Renal pelvis (tissue), 4 donors: Measurements from ENCODE around the gene ABCC8. TPM values are rescaled to one million over a fixed set of nuclear protein-coding genes. Genes with fewer than 3 reads are reported as not detected.

Experiments used
- DNase-seq: peaks from one replicate; pipeline ENCODE4 v3.0.0-alpha.2; 2013
- polyA plus RNA-seq, 3 donors: library from polyadenylated mRNA; unstranded; fragments of 120-200 nt; gene quantifications; one replicate each; pipeline ENCODE4 v1.2.1, GENCODE V29; 2013; ENCODE audit not compliant: insufficient read length in 3 of 3

Gene ABCC8
- polyA plus RNA-seq, 3 donors, result 1.1 to 2.5 (median 1.7) TPM

DNA sequence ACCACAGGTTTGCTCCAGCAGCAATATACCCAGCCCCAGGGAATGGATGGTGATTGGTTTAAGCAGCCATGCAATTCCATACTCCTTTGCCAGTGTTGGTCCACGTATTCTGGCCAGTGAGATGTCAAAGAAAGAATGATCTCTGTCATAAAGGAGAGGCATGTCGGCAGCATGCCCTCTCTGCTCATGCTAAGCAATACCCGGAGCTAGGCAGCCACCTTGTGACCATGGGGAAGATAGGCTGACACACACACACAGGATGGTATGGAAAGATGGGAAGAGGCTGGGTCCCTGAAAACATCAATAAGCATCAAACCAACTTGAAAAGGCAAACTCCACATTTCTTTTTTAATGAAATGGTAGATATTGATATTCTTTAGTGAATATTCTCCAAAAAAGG lies 5.1 kb downstream of the ABCC8 start:
- no peak for DNase-seq

DNA sequence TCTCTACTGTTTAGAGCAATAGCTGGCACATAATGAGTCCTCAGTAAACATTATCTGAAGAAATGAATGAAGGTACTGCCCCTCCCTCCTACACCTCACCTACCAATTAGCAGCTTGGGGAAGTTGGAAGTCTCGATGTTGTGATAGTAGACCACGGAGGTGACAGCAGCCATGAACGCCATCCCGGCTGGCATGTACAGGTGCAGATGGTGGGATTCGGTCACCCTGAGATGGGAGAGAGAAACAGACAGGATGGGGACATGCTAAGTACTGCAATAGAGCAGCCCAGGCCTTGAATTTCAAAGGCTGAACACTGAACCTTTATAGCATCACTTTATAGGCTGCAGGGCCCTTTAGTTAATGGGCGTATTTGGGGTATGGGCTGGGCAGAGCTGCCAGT lies 6.6 kb downstream of the ABCC8 start:
- DNase-seq, result no peak

- DNase-seq, result no peak
These were observed 8.5 kb downstream of the ABCC8 start for GRCh38 chr11:17468122-17468521.

DNA sequence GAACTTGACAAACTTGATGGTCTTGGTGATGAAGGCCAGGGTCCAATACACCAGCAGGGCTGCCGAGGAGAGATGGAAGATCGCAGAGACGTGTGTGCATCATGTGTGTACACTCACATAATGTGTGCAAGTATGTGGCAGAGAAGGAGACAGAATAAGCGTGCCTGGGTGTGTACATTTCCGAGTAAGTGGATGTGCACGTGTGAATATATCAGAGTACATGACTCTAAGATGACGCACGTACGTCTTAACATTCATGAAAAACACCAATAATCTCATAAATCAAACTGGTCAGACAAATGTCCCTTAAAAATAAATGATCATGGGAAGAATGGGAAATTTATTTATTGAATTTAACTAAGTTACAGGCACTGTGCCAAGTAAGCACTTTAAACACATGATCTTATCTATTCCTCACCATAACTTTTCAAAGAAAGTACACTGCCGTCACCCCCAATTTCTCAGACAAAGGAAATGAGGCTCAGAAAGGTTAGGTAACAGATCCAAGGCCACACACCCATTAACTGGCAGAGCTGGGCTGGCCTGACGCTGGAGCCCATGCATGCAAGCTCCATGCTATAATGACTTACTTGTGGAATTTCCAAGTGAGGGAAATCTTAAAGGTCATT lies 13.0 kb downstream of the ABCC8 start:
- no peak for DNase-seq

GRCh38 chr11:17462940-17463339 lies 13.7 kb downstream of the ABCC8 start:
- no peak for DNase-seq

GRCh38 chr11:17460406-17460805 lies 16.2 kb downstream of the ABCC8 start:
- DNase-seq, result no peak

DNA sequence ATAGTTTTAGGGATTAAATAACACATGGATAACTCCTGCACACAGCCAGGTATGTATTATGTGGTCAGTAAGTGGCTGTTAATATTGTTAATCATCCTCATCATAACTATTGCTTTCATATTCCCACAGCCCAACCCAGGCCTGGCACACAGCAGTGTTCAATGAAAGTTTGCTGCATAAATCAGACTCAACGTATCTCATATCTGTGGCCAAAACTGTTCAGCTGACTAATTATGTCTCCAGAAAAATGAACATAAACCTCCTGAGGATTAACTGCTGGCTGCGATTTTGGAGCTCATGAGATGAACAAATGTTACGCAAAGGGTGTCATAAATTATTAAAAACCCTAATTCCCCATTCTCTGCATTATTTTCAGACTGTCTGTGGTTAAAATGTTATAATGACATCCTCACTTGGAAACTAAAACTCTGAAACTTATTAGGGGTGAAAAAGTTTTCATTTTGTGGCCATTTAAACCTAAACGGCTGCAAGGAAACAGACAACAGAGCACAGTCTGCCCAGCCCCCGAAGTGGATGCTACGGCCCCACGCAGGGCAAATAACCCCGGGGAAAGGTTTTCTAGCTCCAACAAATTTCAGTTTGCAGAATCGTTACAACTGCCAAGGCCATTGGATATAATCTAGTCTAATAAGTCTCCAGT lies 17.3 kb downstream of the ABCC8 start:
- no peak for DNase-seq

DNA sequence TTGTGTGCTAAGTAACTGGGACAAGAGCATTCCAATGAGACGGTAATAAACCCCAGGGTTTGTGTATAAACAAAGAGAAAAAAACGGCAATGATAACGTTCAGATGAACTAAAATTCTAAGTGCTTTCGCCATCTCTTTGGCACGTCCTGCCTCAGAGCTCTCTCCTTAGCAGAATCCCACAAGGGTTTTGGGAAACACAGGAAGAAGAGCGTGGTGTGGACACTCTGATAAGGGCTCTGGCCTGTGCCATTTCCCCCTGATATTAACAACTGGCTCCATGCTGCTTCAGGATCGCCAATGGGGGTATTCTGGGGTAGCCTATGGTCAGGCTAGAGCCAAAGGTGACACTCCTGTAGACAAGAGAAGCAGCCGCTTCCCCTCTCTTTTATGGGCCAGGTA lies 18.4 kb downstream of the ABCC8 start:
- no peak for DNase-seq

DNA sequence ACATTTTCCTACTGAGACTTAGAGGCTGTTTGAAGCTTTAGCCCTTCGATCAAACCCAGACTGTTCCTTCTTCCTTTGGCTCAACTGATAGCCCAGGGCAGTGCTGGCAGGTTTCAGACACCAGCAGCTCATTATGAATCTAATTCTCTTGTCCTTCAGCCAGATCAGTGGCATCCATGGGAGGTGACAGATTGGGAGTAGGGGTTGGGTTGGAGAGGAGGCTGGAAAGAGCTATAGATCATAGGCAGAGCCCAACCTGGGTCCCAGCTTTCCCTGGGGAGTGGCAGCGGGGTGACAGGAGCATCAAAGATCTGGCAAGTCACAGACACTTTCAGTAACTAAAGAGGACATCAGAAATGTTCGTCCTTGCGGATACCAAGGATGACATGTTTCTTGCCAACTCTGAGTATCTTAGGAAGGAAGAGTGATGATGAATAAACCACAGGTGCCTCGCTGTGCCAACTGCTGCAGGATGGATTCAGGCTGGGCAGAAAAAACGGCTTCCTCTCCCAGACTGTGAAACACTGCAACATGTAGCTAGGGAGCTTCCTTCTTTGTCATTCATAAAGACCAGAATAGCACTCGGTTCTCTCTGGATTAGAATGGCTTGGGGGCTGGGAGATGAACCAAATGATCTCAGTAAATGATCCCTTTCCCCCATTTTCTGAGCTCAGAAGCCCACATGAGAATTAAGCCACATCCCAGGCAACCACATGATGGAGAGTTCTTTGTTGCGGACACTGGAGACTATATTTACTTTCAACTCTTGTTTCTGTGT lies 19.1 kb downstream of the ABCC8 start:
- no peak for DNase-seq

DNA sequence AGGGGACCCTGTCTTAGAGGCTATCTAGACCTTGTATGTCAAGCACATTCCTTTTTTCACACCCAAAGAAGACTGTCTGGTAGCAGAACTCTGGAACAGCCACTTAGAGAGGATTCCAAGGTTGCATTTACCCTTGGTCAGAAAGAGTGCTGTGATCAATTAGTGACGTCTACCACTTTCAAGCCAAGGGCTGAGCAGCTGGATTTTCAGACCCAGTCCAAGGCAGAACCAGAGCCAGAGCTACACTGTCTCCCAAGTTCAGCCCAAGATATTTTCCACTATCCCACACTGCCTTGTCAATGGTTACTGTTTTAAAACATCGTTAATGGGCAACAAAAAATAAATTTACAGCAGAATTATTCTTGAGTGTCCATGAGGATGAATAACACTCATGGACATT lies 24.0 kb downstream of the ABCC8 start:
- DNase-seq, result no peak

GRCh38 chr11:17449158-17449557 lies 27.5 kb downstream of the ABCC8 start:
- DNase-seq, result peak; percentile 37

DNA sequence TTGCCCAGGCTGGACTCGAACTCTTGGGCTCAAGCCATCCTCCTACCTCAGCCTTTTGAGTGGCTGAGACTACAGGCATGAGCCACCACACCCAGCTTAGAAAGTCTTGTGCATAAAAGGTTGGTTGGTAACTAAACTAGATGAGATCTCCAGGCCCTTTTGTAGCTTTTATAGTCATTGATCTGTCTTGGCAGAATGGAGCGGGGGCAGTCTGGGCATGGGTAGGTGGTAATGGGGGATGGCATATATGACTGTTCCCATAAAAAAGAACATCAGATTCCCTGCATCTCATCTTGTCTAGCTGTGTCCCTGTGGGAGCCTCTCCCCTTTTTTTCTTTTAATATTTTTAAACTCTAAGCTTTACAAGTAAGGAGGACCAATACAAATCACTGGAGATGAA lies 30.2 kb downstream of the ABCC8 start:
- no peak for DNase-seq

DNA sequence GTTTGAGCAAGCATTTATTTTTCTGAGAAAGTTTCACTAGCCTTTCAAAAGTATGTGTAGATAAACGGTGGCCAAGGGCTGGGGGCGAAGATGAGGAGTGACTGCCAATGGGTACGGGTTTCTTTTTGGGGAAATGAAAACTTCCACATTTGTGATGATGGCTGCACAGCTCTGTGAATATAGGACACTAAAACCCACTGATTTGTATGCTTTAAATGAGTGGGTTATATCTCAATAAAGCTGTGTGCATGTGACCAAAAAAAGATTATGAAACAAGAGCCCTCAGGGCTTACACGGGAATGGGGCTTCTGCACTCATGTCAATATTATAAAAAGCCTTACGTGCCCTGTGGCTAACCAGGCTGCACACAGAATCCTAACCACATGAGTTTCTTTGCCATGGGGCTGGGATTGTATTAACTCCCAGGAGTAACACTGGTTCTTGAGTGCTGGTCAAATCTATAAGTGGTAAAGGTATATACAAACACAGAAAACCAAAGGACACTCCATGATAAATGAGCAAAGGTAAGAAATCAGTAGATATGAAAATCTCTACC lies 31.3 kb downstream of the ABCC8 start:
- no peak for DNase-seq

DNA sequence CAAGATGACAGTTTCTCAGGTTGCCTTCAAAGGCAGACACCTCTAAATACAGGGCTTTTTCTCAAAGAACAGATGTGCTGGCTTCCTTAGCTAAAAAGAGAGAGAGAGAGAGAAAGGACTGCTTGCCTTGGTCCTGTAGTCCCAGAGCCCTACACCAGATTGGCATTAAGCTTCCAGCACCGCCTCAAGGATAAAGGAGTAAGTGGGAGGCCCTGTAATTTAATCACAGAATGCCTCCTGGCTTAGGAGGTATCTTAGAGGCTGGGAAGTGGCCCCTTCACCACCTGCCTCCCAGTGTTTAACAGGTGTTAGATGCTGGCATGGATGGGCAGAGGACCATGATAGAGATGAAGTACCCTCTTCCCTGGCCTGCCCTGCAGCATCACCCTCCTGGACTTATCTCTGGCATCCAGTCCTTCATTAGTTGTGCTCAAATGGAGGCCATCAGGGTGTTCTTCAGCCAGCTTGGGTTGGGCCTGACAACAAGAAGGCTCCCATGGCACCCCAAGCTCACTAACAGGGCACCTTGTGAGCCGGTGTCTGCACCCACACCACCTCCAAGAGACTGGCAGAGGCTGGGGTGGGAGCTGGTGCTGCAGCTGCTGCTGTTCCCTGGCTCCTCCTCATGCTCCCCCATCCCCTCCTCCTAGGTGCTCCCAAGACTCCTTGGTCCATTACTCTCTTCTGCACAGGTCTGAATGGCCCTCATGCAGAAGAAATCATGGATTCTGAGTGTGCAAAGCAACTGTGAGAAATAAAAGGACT lies 32.5 kb downstream of the ABCC8 start:
- DNase-seq, result no peak

DNA sequence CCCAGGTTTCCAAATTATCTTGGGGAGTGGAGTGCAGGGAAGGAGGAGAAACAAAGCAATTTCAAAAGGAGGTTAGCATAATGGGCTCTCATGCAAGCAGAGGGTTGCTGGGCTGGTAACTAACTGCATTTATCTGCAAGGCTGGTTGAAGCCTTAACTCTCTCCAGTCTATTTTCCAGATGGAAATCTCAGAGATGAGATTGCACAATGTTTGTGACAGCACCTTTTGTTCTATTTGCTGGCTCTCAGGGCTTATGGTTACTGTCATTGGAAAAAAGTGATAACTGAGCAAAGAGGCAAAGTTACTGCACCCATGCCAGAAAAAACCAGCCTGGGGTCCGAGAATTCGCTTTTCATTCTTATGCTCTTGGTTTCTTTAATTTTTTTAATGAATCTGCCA lies 33.2 kb downstream of the ABCC8 start:
- no peak for DNase-seq

GRCh38 chr11:17443000-17443399 lies 33.6 kb downstream of the ABCC8 start:
- DNase-seq, result no peak

- DNase-seq, result peak; percentile 61
These were observed 37.3 kb downstream of the ABCC8 start for GRCh38 chr11:17439316-17439782.

DNA sequence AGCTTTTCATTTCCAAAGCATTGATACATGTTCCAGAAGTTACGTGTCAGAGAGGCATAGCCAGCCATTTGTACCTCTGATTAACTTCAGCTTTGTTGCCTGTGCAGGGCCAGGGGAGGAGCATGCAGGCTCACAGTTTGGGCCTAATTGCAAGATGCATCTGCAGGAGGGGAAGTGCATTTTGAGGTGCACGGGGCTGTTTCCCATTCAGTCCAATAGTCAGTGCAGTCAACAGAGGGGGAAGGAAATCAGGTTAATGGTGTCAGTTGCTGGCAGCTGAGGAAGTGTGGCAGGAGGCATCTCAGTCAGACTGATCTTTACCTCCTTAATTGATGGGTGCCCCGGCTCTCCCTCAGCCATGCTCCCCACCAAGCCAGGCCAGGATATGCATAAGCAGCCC lies 39.3 kb downstream of the ABCC8 start:
- no peak for DNase-seq

DNA sequence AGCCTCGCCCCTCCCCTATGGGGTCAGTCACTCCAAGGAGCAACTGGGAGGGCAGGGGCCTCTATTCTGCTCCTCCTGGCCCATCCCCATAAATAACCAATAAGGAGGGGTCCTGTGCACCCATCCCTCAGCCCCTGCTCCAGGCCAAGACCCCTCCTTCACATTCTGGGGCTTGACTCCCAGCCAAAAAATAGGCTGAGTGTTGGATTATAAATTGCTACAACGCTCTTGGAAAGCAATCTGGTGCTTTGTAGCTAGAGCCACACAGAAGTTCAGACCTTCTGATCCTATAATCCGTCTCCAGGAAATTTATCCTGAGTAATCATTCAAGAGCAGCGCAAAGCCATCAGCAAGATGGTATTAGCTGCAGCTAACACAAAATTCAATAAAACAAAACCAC lies 42.5 kb downstream of the ABCC8 start:
- DNase-seq, result no peak

GRCh38 chr11:17432002-17432401 lies 44.6 kb downstream of the ABCC8 start:
- DNase-seq, result no peak

GRCh38 chr11:17431139-17431538 lies 45.5 kb downstream of the ABCC8 start:
- DNase-seq, result no peak

GRCh38 chr11:17430616-17431015 lies 46.0 kb downstream of the ABCC8 start:
- no peak for DNase-seq
